Measurements from ENCODE around the gene FRMD6.
"Not testable (repeated sequence)": the region's sequence is repeated elsewhere in the genome, so short reads cannot be mapped to it uniquely, and the experiment has no call there.

FRMD6 gene

GRCh38 chr14:51766586-51766985, 114.9 kb downstream of the FRMD6 start:
- H3K36me3 Mint-ChIP-seq; H3K4me3 Mint-ChIP-seq; H3K4me1 Mint-ChIP-seq; ATAC-seq (ENCODE audit: low read depth); DNase-seq (ENCODE audit: low spot score in 2 of 2); H3K9me3 Mint-ChIP-seq; H3K27ac Mint-ChIP-seq; H3K27me3 Mint-ChIP-seq: not testable (repeated sequence)

GRCh38 chr14:51769261-51769660, 117.6 kb downstream of the FRMD6 start:
- H3K36me3 Mint-ChIP-seq; H3K4me3 Mint-ChIP-seq; H3K27ac Mint-ChIP-seq; ATAC-seq (ENCODE audit: low read depth); H3K27me3 Mint-ChIP-seq; DNase-seq (ENCODE audit: low spot score in 2 of 2); H3K9me3 Mint-ChIP-seq; H3K4me1 Mint-ChIP-seq: not testable (repeated sequence)

GRCh38 chr14:51774209-51774608, 122.5 kb downstream of the FRMD6 start:
- Mint-ChIP-seq H3K4me3 (no peak overlapping the region), H3K27me3 (peaks cover 12% of the 10 kb centered on the region), H3K4me1 (peaks cover 2% of the 10 kb centered on the region), H3K27ac (no peak overlapping the region), H3K9me3 (no peaks in the 10 kb centered on the region), H3K36me3 (no peaks in the 10 kb centered on the region)
- DNase-seq (ENCODE audit: low spot score in 2 of 2) (no peak), ATAC-seq (ENCODE audit: low read depth) (no peak)

- Mint-ChIP-seq H3K4me1 (peaks cover 5% of the 10 kb centered on the region), H3K36me3 (no peaks in the 10 kb centered on the region), H3K9me3 (no peaks in the 10 kb centered on the region), H3K27me3 (peaks cover 15% of the 10 kb centered on the region), H3K4me3 (peak overlapping the region; percentile 39), H3K27ac (no peak overlapping the region)
- peak; percentile 48 for ATAC-seq (ENCODE audit: low read depth)
- no peak for DNase-seq (ENCODE audit: low spot score in 2 of 2)
Observed at GRCh38 chr14:51776102-51776894, 124.6 kb downstream of the FRMD6 start.

- DNase-seq (ENCODE audit: low spot score in 2 of 2): peak; percentile 76 to 77
- H3K27me3 Mint-ChIP-seq: peaks cover 14% of the 10 kb centered on the region
- H3K36me3 Mint-ChIP-seq: no peaks in the 10 kb centered on the region
- peak overlapping the region; percentile 39 for H3K27ac Mint-ChIP-seq
- H3K4me1 Mint-ChIP-seq: peaks cover 5% of the 10 kb centered on the region
- no peak overlapping the region for H3K4me3 Mint-ChIP-seq
- H3K9me3 Mint-ChIP-seq: no peaks in the 10 kb centered on the region
- peak; percentile 77 for ATAC-seq (ENCODE audit: low read depth)
Observed at GRCh38 chr14:51780006-51780692, 128.4 kb downstream of the FRMD6 start.
